Urothelium cell line (cell line): ENCODE results near the gene PCDHA7.
"Not testable (repeated sequence)": the region's sequence is repeated elsewhere in the genome, so short reads cannot be mapped to it uniquely, and the experiment has no call there.

Experiments
- DNase-seq: peaks from one replicate; pipeline ENCODE4 v3.0.0; 2011; ENCODE audit warnings: low spot score, mixed read lengths
- FAIRE-seq: peaks from 2 replicates; lab custom pipeline; 2011; peaks lifted over from hg19 to GRCh38; lab: Jason Lieb, UNC

Gene PCDHA7, protein sequence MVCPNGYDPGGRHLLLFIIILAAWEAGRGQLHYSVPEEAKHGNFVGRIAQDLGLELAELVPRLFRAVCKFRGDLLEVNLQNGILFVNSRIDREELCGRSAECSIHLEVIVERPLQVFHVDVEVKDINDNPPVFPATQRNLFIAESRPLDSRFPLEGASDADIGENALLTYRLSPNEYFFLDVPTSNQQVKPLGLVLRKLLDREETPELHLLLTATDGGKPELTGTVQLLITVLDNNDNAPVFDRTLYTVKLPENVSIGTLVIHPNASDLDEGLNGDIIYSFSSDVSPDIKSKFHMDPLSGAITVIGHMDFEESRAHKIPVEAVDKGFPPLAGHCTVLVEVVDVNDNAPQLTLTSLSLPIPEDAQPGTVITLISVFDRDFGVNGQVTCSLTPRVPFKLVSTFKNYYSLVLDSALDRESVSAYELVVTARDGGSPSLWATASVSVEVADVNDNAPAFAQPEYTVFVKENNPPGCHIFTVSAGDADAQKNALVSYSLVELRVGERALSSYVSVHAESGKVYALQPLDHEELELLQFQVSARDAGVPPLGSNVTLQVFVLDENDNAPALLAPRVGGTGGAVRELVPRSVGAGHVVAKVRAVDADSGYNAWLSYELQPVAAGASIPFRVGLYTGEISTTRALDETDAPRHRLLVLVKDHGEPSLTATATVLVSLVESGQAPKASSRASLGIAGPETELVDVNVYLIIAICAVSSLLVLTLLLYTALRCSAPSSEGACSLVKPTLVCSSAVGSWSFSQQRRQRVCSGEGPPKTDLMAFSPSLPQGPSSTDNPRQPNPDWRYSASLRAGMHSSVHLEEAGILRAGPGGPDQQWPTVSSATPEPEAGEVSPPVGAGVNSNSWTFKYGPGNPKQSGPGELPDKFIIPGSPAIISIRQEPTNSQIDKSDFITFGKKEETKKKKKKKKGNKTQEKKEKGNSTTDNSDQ

DNA sequence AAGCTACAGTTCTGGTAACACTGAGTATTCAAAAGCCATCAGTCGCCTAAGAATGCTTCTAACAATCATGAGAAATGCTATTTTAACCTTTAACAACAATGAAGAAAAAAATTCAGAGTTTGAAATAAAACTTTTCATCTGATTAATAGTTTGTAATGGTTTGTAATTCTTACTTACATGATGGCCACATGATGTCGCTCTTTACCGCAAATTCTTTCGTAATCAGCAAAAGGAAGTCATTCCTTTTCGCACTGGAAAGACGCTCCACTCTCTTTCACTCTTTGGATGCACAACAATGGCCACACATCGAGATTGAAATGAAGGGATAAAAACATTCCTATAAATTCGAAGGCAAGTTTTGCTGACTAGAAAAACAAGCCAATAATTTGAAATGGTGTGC is at the start of gene PCDHA7:
TSS of gene PCDHA7 (plus strand) at position 277 of the 400 bp plus-strand sequence. CDS start at position 392, 115 bp downstream.
- no peak for FAIRE-seq
- no peak for DNase-seq

DNA sequence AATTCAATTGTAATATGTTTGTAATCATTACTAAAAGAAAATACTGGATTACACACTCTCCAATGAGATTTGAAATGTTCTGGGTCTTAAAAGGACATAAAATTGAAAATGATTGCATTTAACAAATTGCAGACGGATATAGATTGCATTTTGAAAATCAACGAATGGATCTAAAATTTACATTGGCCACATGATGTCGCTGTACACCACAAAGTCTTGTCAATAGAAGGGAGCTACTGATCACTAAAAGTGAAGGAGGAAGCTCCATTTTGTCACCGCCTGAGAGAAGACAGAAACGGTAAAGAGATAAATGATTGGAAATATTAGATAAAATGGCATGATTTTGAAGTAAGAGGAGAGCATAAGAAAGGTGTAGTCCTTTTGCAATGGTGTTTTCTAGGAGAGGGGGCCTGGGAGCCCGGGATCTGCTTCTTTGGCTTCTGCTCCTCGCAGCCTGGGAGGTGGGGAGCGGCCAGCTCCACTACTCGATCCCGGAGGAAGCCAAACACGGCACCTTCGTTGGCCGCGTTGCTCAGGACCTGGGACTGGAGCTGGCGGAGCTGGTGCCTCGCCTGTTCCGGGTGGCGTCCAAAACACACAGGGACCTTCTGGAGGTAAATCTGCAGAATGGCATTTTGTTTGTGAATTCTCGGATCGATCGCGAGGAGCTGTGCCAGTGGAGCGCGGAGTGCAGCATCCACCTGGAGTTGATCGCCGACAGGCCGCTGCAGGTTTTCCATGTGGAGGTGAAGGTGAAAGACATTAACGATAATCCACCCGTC is 48.0 kb upstream of the PCDHA7 start, which contains the start of gene PCDHA1:
TSS of gene PCDHA1 (plus strand) at position 236 of the 782 bp plus-strand sequence.
- FAIRE-seq (no peak), DNase-seq (peak; percentile 10)

DNA sequence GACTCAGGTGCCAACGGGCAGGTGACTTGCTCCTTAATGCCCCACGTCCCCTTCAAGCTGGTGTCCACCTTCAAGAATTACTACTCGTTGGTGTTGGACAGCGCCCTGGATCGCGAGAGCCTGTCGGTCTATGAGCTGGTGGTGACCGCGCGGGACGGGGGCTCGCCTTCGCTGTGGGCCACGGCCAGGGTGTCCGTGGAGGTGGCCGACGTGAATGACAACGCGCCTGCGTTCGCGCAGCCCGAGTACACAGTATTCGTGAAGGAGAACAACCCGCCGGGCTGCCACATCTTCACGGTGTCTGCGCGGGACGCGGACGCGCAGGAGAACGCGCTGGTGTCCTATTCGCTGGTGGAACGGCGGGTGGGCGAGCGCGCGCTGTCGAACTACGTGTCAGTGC is 46.6 kb upstream of the PCDHA7 start:
- DNase-seq, FAIRE-seq: not testable (repeated sequence)

DNA sequence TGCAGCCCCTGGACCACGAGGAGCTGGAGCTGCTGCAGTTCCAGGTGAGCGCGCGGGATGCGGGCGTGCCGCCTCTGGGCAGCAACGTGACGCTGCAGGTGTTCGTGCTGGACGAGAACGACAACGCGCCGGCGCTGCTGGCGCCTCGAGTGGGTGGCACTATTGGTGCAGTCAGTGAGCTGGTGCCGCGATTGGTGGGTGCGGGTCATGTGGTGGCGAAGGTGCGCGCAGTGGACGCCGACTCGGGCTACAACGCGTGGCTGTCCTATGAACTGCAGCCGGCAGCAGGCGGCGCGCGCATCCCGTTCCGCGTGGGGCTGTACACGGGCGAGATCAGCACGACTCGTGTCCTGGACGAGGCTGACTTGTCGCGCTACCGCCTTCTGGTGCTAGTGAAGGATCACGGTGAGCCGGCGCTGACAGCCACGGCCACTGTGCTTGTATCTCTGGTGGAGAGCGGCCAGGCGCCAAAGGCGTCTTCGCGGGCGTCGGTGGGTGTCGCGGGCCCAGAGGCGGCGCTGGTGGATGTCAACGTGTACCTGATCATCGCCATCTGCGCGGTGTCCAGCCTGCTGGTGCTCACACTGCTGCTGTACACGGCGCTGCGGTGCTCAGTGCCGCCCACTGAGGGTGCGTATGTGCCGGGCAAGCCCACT is 46.1 kb upstream of the PCDHA7 start:
- DNase-seq, FAIRE-seq: not testable (repeated sequence)

DNA sequence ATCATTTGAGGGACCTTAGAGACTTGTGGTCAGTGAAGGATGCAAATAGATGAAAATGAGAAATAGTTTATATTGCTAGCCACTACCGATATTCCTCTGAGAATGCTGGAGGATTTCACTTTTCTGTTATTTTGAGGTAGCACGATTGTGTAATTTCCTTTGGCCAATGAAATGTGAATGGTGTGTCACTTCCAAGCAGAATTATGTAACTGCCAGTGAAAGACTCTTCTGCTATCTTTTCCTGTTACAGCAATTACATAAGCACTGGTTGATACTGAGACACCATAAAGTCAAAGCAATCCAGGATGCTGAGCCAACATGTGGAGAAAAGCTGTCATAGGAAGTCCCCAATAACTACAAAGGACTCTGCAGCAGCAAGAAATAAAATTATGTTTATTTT is 43.0 kb upstream of the PCDHA7 start:
- FAIRE-seq = no peak
- no peak for DNase-seq

DNA sequence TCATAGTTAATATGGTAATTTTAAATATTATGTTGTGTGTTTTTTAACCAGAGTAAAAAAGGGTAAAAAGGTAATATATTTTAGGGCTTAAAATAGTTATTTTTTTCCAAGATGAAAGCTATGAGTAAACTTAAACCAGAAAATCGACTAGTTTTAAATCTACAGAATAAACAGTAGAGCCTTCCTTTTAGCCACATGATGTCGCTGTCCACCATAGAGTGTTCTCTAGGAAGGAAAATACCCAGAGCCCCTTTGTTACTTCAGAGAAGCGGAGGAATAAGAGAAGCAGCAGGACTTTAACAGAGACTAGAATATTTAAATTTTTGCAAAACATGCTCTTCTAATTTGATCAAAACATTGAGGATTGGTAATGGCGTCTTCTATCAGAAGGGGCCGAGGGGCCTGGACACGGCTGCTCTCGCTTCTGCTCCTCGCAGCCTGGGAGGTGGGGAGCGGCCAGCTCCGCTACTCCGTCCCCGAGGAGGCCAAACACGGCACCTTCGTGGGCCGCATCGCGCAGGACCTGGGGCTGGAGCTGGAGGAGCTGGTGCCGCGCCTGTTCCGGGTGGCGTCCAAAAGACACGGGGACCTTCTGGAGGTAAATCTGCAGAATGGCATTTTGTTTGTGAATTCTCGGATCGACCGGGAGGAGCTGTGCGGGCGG is 39.3 kb upstream of the PCDHA7 start, which contains the start of gene PCDHA2:
TSS of gene PCDHA2 (plus strand) at position 258 of the 664 bp plus-strand sequence.
- DNase-seq = no peak
- FAIRE-seq = no peak

DNA sequence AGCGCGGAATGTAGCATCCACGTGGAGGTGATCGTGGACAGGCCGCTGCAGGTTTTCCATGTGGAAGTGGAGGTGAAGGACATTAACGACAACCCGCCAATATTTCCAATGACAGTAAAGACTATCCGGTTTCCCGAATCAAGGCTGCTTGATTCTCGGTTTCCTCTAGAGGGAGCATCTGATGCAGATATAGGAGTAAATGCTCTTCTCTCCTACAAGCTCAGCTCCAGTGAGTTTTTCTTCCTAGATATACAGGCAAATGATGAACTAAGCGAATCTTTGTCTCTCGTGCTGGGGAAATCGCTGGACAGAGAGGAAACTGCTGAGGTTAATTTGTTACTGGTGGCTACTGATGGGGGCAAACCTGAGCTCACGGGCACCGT is 38.8 kb upstream of the PCDHA7 start:
- no peak for FAIRE-seq
- DNase-seq = peak; percentile 10

DNA sequence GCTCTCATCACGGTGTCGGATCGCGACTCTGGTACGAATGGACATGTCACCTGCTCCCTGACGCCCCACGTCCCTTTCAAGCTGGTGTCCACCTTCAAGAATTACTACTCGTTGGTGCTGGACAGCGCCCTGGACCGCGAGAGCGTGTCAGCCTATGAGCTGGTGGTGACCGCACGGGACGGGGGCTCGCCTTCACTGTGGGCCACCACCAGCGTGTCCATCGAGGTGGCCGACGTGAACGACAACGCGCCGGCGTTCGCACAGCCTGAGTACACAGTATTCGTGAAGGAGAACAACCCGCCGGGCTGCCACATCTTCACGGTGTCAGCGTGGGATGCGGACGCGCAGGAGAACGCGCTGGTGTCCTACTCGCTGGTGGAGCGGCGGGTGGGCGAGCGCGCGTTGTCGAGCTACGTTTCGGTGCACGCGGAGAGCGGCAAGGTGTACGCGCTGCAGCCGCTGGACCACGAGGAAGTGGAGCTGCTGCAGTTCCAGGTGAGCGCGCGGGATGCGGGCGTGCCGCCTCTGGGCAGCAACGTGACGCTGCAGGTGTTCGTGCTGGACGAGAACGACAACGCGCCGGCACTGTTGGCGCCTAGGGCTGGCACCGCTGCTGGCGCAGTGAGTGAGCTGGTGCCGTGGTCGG is 37.9 kb upstream of the PCDHA7 start:
- DNase-seq = not testable (repeated sequence)
- FAIRE-seq = peak; percentile 5

DNA sequence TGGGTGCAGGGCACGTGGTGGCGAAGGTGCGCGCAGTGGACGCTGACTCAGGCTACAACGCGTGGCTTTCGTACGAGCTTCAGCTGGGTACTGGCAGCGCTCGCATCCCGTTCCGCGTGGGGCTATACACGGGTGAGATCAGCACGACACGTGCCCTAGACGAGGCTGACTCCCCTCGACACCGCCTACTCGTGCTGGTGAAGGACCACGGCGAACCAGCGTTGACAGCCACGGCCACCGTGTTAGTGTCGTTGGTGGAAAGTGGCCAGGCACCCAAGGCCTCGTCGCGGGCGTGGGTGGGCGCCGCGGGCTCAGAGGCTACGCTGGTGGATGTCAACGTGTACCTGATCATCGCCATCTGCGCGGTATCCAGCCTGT is 37.4 kb upstream of the PCDHA7 start:
- FAIRE-seq = no peak
- DNase-seq = no peak

DNA sequence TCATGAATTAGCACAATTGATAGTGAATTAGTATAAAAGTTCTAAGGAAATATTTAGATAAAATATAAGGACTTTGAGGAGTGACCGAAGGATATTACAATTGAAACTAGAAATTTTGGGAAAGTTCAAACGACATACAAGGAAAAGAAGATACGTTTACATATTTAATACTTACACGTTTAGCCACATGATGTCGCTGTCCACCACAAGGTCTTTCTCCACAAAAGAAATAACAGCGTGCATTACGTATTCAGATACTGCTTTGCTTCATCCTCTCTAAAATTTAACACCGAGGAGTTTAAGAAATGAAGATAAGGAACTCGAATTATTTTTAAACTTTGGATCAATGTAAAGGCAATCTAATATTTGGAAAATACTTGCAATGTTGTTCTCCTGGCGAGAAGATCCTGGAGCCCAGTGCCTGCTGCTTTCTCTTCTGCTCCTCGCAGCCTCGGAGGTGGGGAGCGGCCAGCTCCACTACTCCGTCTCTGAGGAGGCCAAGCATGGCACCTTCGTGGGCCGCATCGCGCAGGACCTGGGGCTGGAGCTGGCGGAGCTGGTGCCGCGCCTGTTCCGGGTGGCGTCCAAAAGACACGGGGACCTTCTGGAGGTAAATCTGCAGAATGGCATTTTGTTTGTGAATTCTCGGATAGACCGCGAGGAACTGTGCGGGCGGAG is 33.1 kb upstream of the PCDHA7 start, which contains the start of gene PCDHA3:
TSS of gene PCDHA3 (plus strand) at position 242 of the 678 bp plus-strand sequence.
- no peak for DNase-seq

DNA sequence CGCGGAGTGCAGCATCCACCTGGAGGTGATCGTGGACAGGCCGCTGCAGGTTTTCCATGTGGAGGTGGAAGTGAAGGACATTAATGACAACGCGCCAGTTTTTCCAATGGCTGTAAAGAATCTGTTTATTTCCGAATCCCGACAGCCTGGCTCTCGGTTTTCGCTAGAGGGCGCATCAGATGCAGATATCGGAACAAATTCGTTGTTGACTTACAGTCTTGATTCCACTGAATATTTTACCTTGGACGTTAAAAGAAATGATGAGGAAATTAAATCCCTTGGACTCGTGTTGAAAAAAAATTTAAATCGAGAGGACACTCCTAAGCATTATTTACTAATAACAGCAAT is 32.6 kb upstream of the PCDHA7 start:
- DNase-seq (no peak), FAIRE-seq (no peak)

More for the DNA sequence above, 33.1 kb upstream of the PCDHA7 start, which contains the start of gene PCDHA3:
- FAIRE-seq = no peak

DNA sequence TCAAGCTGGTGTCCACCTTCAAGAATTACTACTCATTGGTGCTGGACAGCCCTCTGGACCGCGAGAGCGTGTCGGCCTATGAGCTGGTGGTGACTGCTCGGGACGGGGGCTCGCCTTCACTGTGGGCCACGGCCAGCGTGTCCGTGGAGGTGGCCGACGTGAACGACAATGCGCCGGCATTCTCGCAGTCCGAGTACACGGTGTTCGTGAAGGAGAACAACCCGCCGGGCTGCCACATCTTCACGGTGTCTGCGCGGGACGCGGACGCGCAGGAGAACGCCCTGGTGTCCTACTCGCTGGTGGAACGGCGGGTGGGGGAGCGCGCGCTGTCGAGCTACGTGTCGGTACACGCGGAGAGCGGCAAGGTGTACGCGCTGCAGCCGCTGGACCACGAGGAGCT is 31.7 kb upstream of the PCDHA7 start:
- not testable (repeated sequence) for DNase-seq, FAIRE-seq

DNA sequence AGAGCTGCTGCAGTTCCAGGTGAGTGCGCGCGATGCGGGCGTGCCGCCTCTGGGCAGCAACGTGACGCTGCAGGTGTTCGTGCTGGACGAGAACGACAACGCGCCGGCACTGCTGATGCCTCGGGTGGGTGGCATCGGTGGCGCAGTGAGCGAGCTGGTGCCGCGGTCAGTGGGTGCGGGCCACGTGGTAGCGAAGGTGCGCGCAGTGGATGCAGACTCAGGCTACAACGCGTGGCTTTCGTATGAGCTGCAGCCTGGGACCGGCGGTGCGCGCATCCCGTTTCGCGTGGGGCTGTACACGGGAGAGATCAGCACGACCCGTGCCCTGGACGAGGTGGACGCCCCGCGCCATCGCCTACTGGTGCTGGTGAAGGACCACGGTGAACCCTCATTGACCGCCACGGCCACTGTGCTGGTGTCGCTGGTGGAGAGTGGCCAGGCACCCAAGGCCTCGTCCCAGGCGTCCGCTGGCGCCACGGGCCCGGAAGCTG is 31.2 kb upstream of the PCDHA7 start:
- FAIRE-seq = no peak
- no peak for DNase-seq

DNA sequence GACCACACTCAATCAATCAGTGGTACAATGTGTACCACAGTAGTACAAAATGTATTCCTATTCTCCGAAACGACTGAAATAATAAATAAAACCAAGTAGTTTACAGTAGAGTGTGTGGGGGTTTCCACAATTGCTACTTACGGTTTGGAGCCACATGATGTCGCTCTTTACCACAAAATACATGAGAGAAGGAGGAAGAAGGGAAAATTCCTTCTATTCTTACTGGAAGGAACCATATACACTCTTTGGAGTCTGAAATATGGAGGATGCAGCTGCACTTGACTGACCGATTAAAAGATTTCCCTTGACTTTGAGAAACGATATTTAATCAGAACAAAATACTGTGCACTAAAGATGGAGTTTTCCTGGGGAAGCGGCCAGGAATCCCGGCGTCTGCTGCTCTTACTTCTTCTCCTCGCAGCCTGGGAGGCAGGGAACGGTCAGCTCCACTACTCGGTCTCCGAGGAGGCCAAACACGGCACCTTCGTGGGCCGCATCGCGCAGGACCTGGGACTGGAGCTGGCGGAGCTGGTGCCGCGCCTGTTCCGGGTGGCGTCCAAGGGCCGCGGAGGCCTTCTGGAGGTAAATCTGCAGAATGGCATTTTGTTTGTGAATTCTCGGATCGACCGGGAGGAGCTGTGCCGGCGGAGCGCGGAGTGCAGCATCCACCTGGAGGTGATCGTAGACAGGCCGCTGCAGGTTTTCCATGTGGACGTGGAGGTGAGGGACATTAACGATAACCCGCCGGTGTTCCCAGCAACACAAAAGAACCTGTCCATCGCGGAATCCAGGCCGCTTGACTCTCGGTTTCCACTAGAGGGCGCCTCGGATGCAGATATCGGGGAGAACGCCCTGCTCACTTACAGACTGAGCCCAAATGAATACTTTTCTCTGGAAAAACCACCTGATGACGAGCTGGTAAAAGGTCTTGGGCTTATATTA is 27.0 kb upstream of the PCDHA7 start, which contains the start of gene PCDHA4:
TSS of gene PCDHA4 (plus strand) at position 235 of the 942 bp plus-strand sequence.
- FAIRE-seq = no peak
- DNase-seq = peak; percentile 49

DNA sequence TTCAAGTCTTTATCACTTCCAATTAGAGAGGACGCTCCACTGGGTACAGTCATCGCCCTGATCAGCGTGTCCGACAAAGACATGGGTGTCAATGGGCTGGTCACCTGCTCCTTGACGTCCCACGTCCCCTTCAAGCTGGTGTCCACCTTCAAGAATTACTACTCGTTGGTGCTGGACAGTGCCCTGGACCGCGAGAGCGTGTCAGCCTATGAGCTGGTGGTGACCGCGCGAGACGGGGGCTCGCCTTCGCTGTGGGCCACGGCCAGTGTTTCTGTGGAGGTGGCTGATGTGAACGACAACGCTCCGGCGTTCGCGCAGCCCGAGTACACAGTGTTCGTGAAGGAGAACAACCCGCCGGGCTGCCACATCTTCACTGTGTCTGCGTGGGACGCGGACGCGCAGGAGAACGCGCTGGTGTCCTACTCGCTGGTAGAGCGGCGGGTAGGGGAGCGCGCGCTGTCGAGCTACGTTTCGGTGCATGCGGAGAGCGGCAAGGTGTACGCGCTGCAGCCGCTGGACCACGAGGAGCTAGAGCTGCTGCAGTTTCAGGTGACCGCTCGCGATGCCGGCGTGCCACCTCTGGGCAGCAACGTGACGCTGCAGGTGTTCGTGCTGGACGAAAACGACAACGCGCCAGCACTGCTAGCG is 25.7 kb upstream of the PCDHA7 start:
- DNase-seq = not testable (repeated sequence)
- FAIRE-seq = peak; percentile 20

DNA sequence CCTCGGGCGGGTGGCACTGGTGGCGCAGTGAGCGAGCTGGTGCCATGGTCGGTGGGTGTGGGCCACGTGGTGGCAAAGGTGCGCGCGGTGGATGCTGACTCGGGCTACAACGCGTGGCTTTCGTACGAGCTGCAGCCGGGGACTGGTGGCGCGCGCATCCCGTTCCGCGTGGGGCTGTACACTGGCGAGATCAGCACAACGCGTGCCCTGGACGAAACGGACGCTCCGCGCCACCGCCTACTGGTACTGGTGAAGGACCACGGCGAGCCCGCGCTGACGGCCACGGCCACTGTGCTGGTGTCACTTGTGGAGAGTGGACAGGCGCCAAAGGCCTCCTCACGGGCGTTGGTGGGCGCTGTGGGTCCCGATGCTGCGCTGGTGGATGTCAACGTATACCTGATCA is 25.2 kb upstream of the PCDHA7 start:
- FAIRE-seq (no peak), DNase-seq (no peak)
